HepG2 (cell line): ENCODE measurements around the gene ADAMTS2. TPM values are rescaled to one million over a fixed set of nuclear protein-coding genes. Genes with fewer than 3 reads are reported as not detected.

Source experiments
- ATAC-seq: fragments of 200-7000 bp; cut with Tn5 transposase; 3 replicates; pipeline ENCODE4 v1.9.1; 2020; ENCODE audit warnings: mild to moderate bottlenecking, moderate library complexity
- BruUV-seq: library from RNA; stranded (reverse); fragments of 400-500 nt; replicated peaks from 2 replicates; lab custom pipeline; 2021; lab: Mats Ljungman, UMichigan
- CTCF ChIA-PET: fragments of 300-600 bp; formaldehyde crosslinking; extraction: SDS; loops from one replicate; lab custom pipeline; 2021; ENCODE audit warnings: low total read pairs, inconsistent platforms, low intra/inter-chr PET ratio; lab: Yijun Ruan, JAX
- POLR2A ChIA-PET: fragments of 350-600 bp; sonication (Branson Sonifier 250); formaldehyde crosslinking; loops from one replicate; lab custom pipeline; 2020; ENCODE audit warnings: antibody characterized with exemption, inconsistent platforms; lab: Yijun Ruan, JAX
- DNase-seq: peaks from one replicate; pipeline ENCODE4 v3.0.0-alpha.2; 2015; ENCODE audit warnings: low spot score
- FAIRE-seq: peaks from 3 replicates; lab custom pipeline; 2011; peaks lifted over from hg19 to GRCh38; lab: Jason Lieb, UNC
- H2AFZ ChIP-seq: one replicate; pipeline ENCODE4 v1.6.1; 2011; ENCODE audit warnings: low read length, inconsistent platforms
- H3K27ac ChIP-seq: fragments of 300-600 bp; 3 replicates; pipeline ENCODE4 v1.8.0; 2011; ENCODE audit warnings: mixed run types, mild to moderate bottlenecking, mixed read lengths, low read length, inconsistent platforms; ENCODE audit not compliant: insufficient read depth; ENCODE audit errors: extremely low read length
- H3K27me3 ChIP-seq, 2 experiments: fragments of 200-600 bp in 1 of 2; 2 replicates in 1 of 2; 3 replicates in 1 of 2; pipeline versions ENCODE4 v1.6.0 to v1.8.0; 2011; ENCODE audit warnings: low read length in 2 of 2, mild to moderate bottlenecking in 2 of 2, moderate library complexity in 2 of 2, inconsistent platforms in 1 of 2; ENCODE audit not compliant: insufficient read depth in 2 of 2, control insufficient read depth in 1 of 2
- H3K36me3 ChIP-seq, 2 experiments: fragments of 200-600 bp in 1 of 2; replicated peaks in 1 of 2; 2 replicates in 1 of 2; 3 replicates in 1 of 2; pipeline versions ENCODE4 v1.5.1 to v1.8.0; 2011; ENCODE audit warnings: low read length in 2 of 2, inconsistent platforms in 1 of 2; ENCODE audit not compliant: insufficient read depth in 2 of 2, control insufficient read depth in 1 of 2
- H3K4me1 ChIP-seq: 2 replicates; pipeline ENCODE4 v1.5.1; 2012; ENCODE audit warnings: low read length, inconsistent platforms; ENCODE audit not compliant: insufficient read depth
- H3K4me2 ChIP-seq: 2 replicates; pipeline ENCODE4 v1.6.0; 2011; ENCODE audit warnings: low read depth, low read length, inconsistent platforms
- H3K4me3 ChIP-seq, 3 experiments: fragments of 200-600 bp in 1 of 3; sonication (generic), shearing (Covaris generic) in 1 of 3; replicated peaks in 1 of 3; 2 replicates each; pipeline ENCODE4 v1.5.1; 2011 to 2016; ENCODE audit warnings: low read length in 3 of 3, inconsistent platforms in 2 of 3, low read depth in 2 of 3, mild to moderate bottlenecking in 2 of 3, control low read depth in 1 of 3, mixed read lengths in 1 of 3; ENCODE audit not compliant: insufficient read depth in 1 of 3
- H3K79me2 ChIP-seq: one replicate; pipeline ENCODE4 v1.6.1; 2011; ENCODE audit warnings: low read length, inconsistent platforms; ENCODE audit not compliant: insufficient read depth
- H3K9ac ChIP-seq: 2 replicates; pipeline ENCODE4 v1.6.0; 2011; ENCODE audit warnings: mild to moderate bottlenecking, low read depth, low read length, inconsistent platforms; ENCODE audit not compliant: insufficient read depth
- H3K9me3 ChIP-seq: 2 replicates; pipeline ENCODE4 v1.5.1; 2012; ENCODE audit warnings: mild to moderate bottlenecking, low read length
- H4K20me1 ChIP-seq: 2 replicates; pipeline ENCODE4 v1.6.0; 2011; ENCODE audit warnings: inconsistent platforms, mild to moderate bottlenecking, low read length, moderate library complexity; ENCODE audit not compliant: insufficient read depth
- CBFB ChIP-seq: sonication (generic); formaldehyde crosslinking; IDR thresholded peaks from 2 replicates; pipeline ENCODE4 v1.4.0; 2020; ENCODE audit warnings: missing genetic modification reagents
- DNMT3B ChIP-seq: conservative IDR thresholded peaks from 2 replicates; pipeline ENCODE4 v1.6.1; 2016; ENCODE audit warnings: missing biosample characterization, control low read depth
- HMG20B ChIP-seq: conservative IDR thresholded peaks from 2 replicates; pipeline ENCODE4 v1.6.1; 2016; ENCODE audit warnings: missing genetic modification reagents, missing compliant biosample characterization
- KAT2B ChIP-seq: fragments of 150-350 bp; IDR thresholded peaks from 2 replicates; pipeline ENCODE4 v1.6.1; 2014; ENCODE audit warnings: low read depth, low read length, borderline replicate concordance
- LCORL ChIP-seq, 2 experiments: fragments of 450-650 bp in 1 of 2; sonication (generic) in 1 of 2; formaldehyde crosslinking in 1 of 2; IDR thresholded peaks; 2 replicates each; pipeline versions ENCODE4 v1.5.0 to v1.6.1; 2017 to 2020; ENCODE audit warnings: antibody characterized with exemption in 1 of 2, missing genetic modification reagents in 1 of 2
- RAD21 ChIP-seq: fragments of 450-650 bp; formaldehyde crosslinking; IDR thresholded peaks from 2 replicates; pipeline ENCODE4 v1.5.0; 2020; ENCODE audit warnings: mild to moderate bottlenecking
- SETDB1 ChIP-seq: sonication (generic); formaldehyde crosslinking; IDR thresholded peaks from 2 replicates; pipeline ENCODE4 v1.5.1; 2020; ENCODE audit warnings: missing genetic modification reagents, mild to moderate bottlenecking, borderline replicate concordance
- TAF1 ChIP-seq: sonication (generic); formaldehyde crosslinking; IDR thresholded peaks from 2 replicates; pipeline ENCODE4 v1.4.0; 2020; ENCODE audit warnings: missing genetic modification reagents
- ZC3H4 ChIP-seq: sonication (generic); formaldehyde crosslinking; IDR thresholded peaks from 2 replicates; pipeline ENCODE4 v1.4.0; 2020; ENCODE audit warnings: missing genetic modification reagents, borderline replicate concordance
- ZIK1 ChIP-seq: sonication (generic); formaldehyde crosslinking; IDR thresholded peaks from 2 replicates; pipeline ENCODE4 v1.5.0; 2020; ENCODE audit warnings: mild to moderate bottlenecking, low read depth, missing genetic modification reagents, borderline replicate concordance
- ZNF205 ChIP-seq: IDR thresholded peaks from 2 replicates; pipeline ENCODE4 v1.6.1; 2018; ENCODE audit warnings: missing biosample characterization, missing genetic modification reagents
- ZNF260 ChIP-seq: sonication (generic); formaldehyde crosslinking; IDR thresholded peaks from 2 replicates; pipeline ENCODE4 v1.4.0; 2020; ENCODE audit warnings: missing genetic modification reagents, low read depth, mild to moderate bottlenecking, borderline replicate concordance
- ZNF737 ChIP-seq: sonication (generic); formaldehyde crosslinking; IDR thresholded peaks from 2 replicates; pipeline ENCODE4 v1.5.0; 2020; ENCODE audit warnings: missing genetic modification reagents, mild to moderate bottlenecking, borderline replicate concordance
- ZNF75D ChIP-seq: sonication (generic); formaldehyde crosslinking; IDR thresholded peaks from 2 replicates; pipeline ENCODE4 v1.8.1; 2023; ENCODE audit warnings: missing genetic modification reagents, mild to moderate bottlenecking, borderline replicate concordance
- WGBS: methylation state at CpG from one replicate; pipeline ENCODE4 v1.1.6; 2017; ENCODE audit warnings: low lambda C conversion rate; 5-methylcytosine and 5-hydroxymethylcytosine counted together
- in situ Hi-C: cut with HindIII; loops from 2 replicates; pipeline ENCODE4 v1.10.0; 2017; ENCODE audit warnings: low pct_unique_long_range_greater_than_20kb; ENCODE audit not compliant: extremely low pct_ligation_motif_present
- intact Hi-C: fragments of 100-400 bp; cut with micrococcal nuclease; formaldehyde crosslinking; loops from one replicate; pipeline ENCODE4 v1.10.0; 2022; ENCODE audit not compliant: unreplicated experiment
- polyA plus RNA-seq, 8 experiments: library from polyadenylated mRNA; depleted of rRNA in 3 of 8; stranded (reverse) in 7 of 8; unstranded in 1 of 8; fragments of >200 nt; fragmentation: Illumina TruSeq in 4 of 8; extraction: Trizol in 4 of 8; gene quantifications; 2 replicates each; pipeline versions ENCODE4 v1.2.1 to v1.2.3, GENCODE V29; 2011 to 2016; ENCODE audit warnings: low read depth in 4 of 8, missing spikeins in 1 of 8, mixed read lengths in 1 of 8; ENCODE audit not compliant: insufficient read depth in 1 of 8
- total RNA-seq, 5 experiments: library from RNA; depleted of rRNA; stranded (reverse); fragments of >200 nt; fragmentation: Illumina TruSeq; extraction: Trizol; gene quantifications; 2 replicates each; pipeline ENCODE4 v1.2.3, GENCODE V29; 2016; ENCODE audit warnings: low read depth in 1 of 5
- TF ChIP-seq, protein P1 (sequence below): sonication (generic); formaldehyde crosslinking; IDR thresholded peaks from 2 replicates; pipeline ENCODE4 v1.5.0; 2020; ENCODE audit warnings: missing genetic modification reagents
- TF ChIP-seq, protein P2 (sequence below): sonication (generic); formaldehyde crosslinking; IDR thresholded peaks from 2 replicates; pipeline ENCODE4 v1.4.0; 2020; ENCODE audit warnings: missing genetic modification reagents
- TF ChIP-seq, protein P3 (sequence below): sonication (generic); formaldehyde crosslinking; IDR thresholded peaks from 2 replicates; pipeline ENCODE4 v1.8.1; 2023; ENCODE audit warnings: mild to moderate bottlenecking, moderate library complexity, missing genetic modification reagents

ADAMTS2 gene
- total and polyA plus RNA-seq, 2 of the 13 experiments (the other 11 are each of a cell fraction or from before 2014, with no cell fraction given): 0.24 to 3.5 TPM

DNA sequence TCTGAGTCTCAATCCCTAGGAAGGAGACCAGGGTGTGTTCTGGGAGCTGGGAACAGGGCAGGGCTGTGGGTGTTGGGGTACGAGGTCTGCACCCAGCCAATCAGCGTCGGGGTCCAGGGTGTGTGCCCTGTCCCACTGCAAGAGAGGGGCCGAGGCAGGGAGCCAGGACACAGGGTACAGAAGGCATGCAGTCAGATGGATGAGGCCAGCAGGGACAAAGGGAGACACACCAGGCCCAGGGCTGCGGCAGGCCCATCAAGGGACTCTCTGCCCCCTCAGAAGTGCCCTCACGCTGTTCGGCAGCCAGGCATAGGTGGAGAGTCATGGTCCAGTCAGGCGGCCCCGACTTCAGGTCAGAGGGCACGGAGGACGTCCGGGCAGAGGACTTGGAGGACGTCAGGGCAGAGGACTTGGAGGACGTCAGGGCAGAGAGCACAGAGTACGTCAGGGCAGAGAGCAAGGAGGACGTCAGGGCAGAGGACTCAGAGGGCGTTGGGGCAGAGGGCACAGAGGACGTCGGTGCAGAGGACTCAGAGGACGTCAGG lies 28.8 kb upstream of the ADAMTS2 start:
- FAIRE-seq (no peak), DNase-seq (no peak), ATAC-seq (no peak)
- H2AFZ ChIP-seq: no peak overlapping the region
- no peaks in the 10 kb centered on the region for H4K20me1 ChIP-seq
- no TSS peak for BruUV-seq
- CTCF ChIA-PET: no interaction called here
- POLR2A ChIA-PET: no interaction called here
- no peak overlapping the region for H3K27ac ChIP-seq
- no peak overlapping the region for H3K4me2 ChIP-seq
- H3K4me1 ChIP-seq: no peaks in the 10 kb centered on the region
- H3K9ac ChIP-seq: no peak overlapping the region
- H3K9me3 ChIP-seq: no peaks in the 10 kb centered on the region
- H3K4me3 ChIP-seq: no peak overlapping the region
- no peaks in the 10 kb centered on the region for H3K79me2 ChIP-seq
- no peaks in the 10 kb centered on the region for H3K36me3 ChIP-seq
- H3K27me3 ChIP-seq: peaks cover 5 to 61% of the 10 kb centered on the region in 2 experiments; a peak in 4 of 5 replicates
- intact Hi-C loops: no loop called here
- WGBS: 6% methylated on average over 15 of the region's 20 CpGs
- TF ChIP-seq, protein P1, sequence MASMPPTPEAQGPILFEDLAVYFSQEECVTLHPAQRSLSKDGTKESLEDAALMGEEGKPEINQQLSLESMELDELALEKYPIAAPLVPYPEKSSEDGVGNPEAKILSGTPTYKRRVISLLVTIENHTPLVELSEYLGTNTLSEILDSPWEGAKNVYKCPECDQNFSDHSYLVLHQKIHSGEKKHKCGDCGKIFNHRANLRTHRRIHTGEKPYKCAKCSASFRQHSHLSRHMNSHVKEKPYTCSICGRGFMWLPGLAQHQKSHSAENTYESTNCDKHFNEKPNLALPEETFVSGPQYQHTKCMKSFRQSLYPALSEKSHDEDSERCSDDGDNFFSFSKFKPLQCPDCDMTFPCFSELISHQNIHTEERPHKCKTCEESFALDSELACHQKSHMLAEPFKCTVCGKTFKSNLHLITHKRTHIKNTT (CRISPR knock-in tag): no peak
- no peak for TF ChIP-seq ZNF737 (CRISPR knock-in tag)
- no peak for TF ChIP-seq TAF1 (CRISPR knock-in tag)
- TF ChIP-seq ZNF205 (CRISPR knock-in tag): no peak
- TF ChIP-seq ZC3H4 (CRISPR knock-in tag): no peak
- TF ChIP-seq ZNF260: no peak
- TF ChIP-seq ZNF75D (CRISPR knock-in tag): no peak
- TF ChIP-seq, protein P2, sequence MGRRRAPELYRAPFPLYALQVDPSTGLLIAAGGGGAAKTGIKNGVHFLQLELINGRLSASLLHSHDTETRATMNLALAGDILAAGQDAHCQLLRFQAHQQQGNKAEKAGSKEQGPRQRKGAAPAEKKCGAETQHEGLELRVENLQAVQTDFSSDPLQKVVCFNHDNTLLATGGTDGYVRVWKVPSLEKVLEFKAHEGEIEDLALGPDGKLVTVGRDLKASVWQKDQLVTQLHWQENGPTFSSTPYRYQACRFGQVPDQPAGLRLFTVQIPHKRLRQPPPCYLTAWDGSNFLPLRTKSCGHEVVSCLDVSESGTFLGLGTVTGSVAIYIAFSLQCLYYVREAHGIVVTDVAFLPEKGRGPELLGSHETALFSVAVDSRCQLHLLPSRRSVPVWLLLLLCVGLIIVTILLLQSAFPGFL: no peak
- no peak for TF ChIP-seq LCORL (IDR thresholded peaks at IDR 0.05)
- TF ChIP-seq LCORL (CRISPR knock-in tag; IDR thresholded peaks at IDR 0.05): no peak
- TF ChIP-seq, protein P3, sequence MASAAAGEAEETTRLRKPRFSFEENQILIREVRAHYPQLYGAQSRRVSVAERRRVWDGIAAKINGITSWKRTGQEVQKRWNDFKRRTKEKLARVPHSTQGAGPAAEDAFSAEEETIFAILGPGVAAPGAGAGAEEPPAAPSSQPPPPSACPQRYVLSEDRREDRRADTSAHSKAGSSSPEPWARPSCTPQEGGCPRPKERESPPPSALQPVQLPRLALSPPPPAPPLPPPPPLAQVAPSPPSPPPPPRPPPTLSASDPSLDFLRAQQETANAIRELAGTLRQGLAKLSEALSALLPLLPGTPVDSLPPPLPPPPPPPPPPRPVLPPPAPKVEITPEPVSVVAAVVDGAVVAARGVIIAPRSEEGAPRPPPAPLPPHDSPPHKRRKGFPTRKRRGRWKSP (CRISPR knock-in tag): no peak
- no peak for TF ChIP-seq DNMT3B (CRISPR knock-in tag)
- TF ChIP-seq RAD21 (CRISPR knock-in tag): no peak
- TF ChIP-seq HMG20B (CRISPR knock-in tag): no peak
- no peak for TF ChIP-seq SETDB1 (CRISPR knock-in tag)
- TF ChIP-seq KAT2B: no peak
- no peak for TF ChIP-seq ZIK1
- TF ChIP-seq CBFB (CRISPR knock-in tag): no peak
- TF ChIP-seq, all 625 proteins: peak for 0
- in situ Hi-C loops: no loop called here
